Panc1 (cell line): Measurements from ENCODE around the gene PGC.

ENCODE experiments used
- CTCF ChIP-seq: fragments of 450-650 bp; IDR thresholded peaks from 2 replicates; pipeline ENCODE4 v1.5.1; 2017; ENCODE audit warnings: mild to moderate bottlenecking
- SIN3A ChIP-seq: IDR thresholded peaks from 2 replicates; pipeline ENCODE4 v1.6.1; 2012; ENCODE audit warnings: low read depth, mild to moderate bottlenecking, low read length, moderate library complexity, borderline replicate concordance; ENCODE audit not compliant: insufficient read depth

DNA sequence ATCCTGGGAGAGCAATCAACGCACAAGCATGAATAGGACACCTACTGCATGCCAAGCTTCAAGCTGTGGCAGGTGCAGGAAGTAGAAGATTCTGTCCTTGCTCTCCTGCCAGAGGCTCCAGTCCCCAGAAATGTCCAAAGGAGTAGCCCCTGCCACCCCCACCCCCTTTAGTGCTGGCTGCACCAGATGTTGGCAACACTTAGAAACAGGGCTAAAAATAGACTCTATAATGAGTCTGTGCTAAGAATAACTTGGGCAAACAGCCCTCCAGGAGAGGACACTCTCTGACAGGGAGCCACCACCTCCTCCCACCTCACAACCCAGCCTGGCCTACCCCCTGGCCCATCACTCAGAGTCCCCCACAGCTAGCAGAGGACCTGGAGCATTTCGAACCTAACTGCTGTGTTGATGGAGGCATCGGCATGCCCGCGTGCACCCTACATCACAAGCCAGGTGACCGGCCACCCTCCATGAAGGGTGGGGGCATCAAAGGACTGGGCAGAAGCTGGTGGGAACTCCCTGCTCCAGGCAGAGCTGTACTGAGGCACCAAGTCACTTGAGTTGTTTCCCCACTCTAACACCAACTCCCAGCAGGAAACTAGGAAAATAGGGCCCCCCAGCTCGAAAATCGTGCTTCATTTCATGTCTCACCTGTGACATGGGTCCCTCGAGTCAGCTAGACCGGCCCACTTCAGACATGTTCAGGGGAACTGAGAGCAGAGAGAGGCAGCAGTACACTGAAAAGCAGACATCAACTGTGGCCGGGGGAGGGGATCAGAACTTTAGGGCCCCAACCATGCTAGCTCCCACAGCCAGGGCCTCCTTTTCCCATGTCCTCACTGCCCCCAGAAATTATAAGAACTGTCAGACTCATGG is 30.4 kb downstream of the PGC start:
- TF ChIP-seq SIN3A (no peak), CTCF (no peak)
